Spleen (tissue), 11 donors: ENCODE data around the gene ZNF268. TPM values are rescaled to one million over a fixed set of nuclear protein-coding genes. Genes with fewer than 3 reads are reported as not detected.
"Not testable (repeated sequence)": the region's sequence is repeated elsewhere in the genome, so short reads cannot be mapped to it uniquely, and the experiment has no call there.

Experiments used
- DNase-seq: peaks from one replicate; pipeline ENCODE4 v3.0.0-alpha.2; 2020
- H3K27ac ChIP-seq, 8 donors: fragments of 200-600 bp; sonication (generic) in 7 of 8; 1 replicate in 4 of 8; 2 replicates in 4 of 8; pipeline versions ENCODE4 v1.5.0 to v1.8.0; 2016 to 2021; ENCODE audit warnings: inconsistent platforms in 4 of 8, mild to moderate bottlenecking in 4 of 8, moderate library complexity in 1 of 8
- H3K27me3 ChIP-seq, 7 donors: fragments of 200-600 bp; sonication (generic) in 6 of 7; replicated peaks in 1 of 7; 1 replicate in 4 of 7; 2 replicates in 3 of 7; pipeline versions ENCODE4 v1.5.0 to v1.8.0; 2016 to 2021; ENCODE audit warnings: inconsistent platforms in 3 of 7, mild to moderate bottlenecking in 1 of 7
- H3K36me3 ChIP-seq, 6 donors: fragments of 200-600 bp; sonication (generic) in 5 of 6; 1 replicate in 4 of 6; 2 replicates in 2 of 6; pipeline versions ENCODE4 v1.5.0 to v1.8.0; 2016 to 2021; ENCODE audit warnings: inconsistent platforms in 2 of 6
- H3K4me1 ChIP-seq, 6 donors: fragments of 200-600 bp; sonication (generic) in 5 of 6; 1 replicate in 3 of 6; 2 replicates in 3 of 6; pipeline versions ENCODE4 v1.5.0 to v1.8.0; 2016 to 2021; ENCODE audit warnings: inconsistent platforms in 3 of 6
- H3K4me3 ChIP-seq, 8 donors: fragments of 200-600 bp; sonication (generic) in 7 of 8; 1 replicate in 4 of 8; 2 replicates in 4 of 8; pipeline versions ENCODE4 v1.5.0 to v1.8.0; 2016 to 2021; ENCODE audit warnings: inconsistent platforms in 4 of 8, mild to moderate bottlenecking in 4 of 8, moderate library complexity in 2 of 8
- H3K9me3 ChIP-seq, 8 donors: fragments of 200-600 bp; sonication (generic) in 7 of 8; 1 replicate in 4 of 8; 2 replicates in 4 of 8; pipeline versions ENCODE4 v1.5.0 to v1.8.0; 2016 to 2021; ENCODE audit warnings: inconsistent platforms in 4 of 8
- POLR2A ChIP-seq, 3 donors: fragments of 450-650 bp; IDR thresholded peaks; one replicate each; pipeline ENCODE4 v1.5.1; 2017; ENCODE audit warnings: antibody characterized with exemption in 3 of 3, mild to moderate bottlenecking in 1 of 3
- POLR2AphosphoS5 ChIP-seq, 3 donors: sonication (generic); formaldehyde crosslinking; IDR thresholded peaks; one replicate each; pipeline ENCODE4 v1.5.1; 2017; ENCODE audit warnings: antibody characterized with exemption in 3 of 3
- WGBS, 5 donors: extraction: QIAGEN DNeasy Blood & Tissue Kit in 3 of 5; methylation state at CpG; one replicate each; pipeline versions ENCODE4 v1.1.5 to v1.1.7; 2013 to 2018; 5-methylcytosine and 5-hydroxymethylcytosine counted together
- intact Hi-C: fragments of 100-400 bp; cut with DNase I; formaldehyde crosslinking; loops from one replicate; pipeline ENCODE4 v1.15.0; 2023; ENCODE audit warnings: low total_unique reads
- polyA plus RNA-seq, 3 donors: library from polyadenylated mRNA; stranded (reverse); fragments of 200-250 nt; gene quantifications; one replicate each; pipeline ENCODE4 v1.2.1, GENCODE V29; 2013
- small RNA-seq, 4 donors: library from RNA; depleted of rRNA; stranded (forward); fragments of <200 nt; gene quantifications; one replicate each; pipeline ENCODE3, GENCODE V24; 2016
- total RNA-seq, 7 donors: library from RNA; depleted of rRNA in 3 of 7; stranded (reverse); fragments of >200 nt in 3 of 7; fragmentation: NEBNext Ultra II Directional in 4 of 7; extraction: Animal tissue kit (Norgen Biotek cat#: 25700) in 4 of 7; gene quantifications; one replicate each; pipeline versions ENCODE4 v1.1.0 to v1.2.1, GENCODE V29; 2016 to 2021
- TF ChIP-seq, protein P1 (sequence below), 11 experiments: fragments of 200-600 bp in 7 of 11; fragments of 450-650 bp in 4 of 11; sonication (generic) in 4 of 11; IDR thresholded peaks in 8 of 11; conservative IDR thresholded peaks in 3 of 11; 1 replicate in 7 of 11; 2 replicates in 4 of 11; pipeline versions ENCODE4 v1.4.0 to v1.8.0; 2016 to 2021; ENCODE audit warnings: antibody characterized with exemption in 11 of 11, inconsistent platforms in 4 of 11, mild to moderate bottlenecking in 1 of 11
- donor health status: healthy with polysubstance abuse.
- donor health status: DM: no; HTN: no; CAD: no; lungs with moderate emphysema.
- donor health status: DM: no; HTN: no; CAD: no.
- donor health status: Bipolar disorder and iron deficiency.
- donor health status: healthy.
- donor health status: DM: no; HTN: no; CAD: no.
- donor health status: DM: yes; HTN: yes; CAD: no.

The ZNF268 gene
- total and polyA plus RNA-seq, 10 donors, result 3.0 to 27.0 (median 21.1) TPM

DNA sequence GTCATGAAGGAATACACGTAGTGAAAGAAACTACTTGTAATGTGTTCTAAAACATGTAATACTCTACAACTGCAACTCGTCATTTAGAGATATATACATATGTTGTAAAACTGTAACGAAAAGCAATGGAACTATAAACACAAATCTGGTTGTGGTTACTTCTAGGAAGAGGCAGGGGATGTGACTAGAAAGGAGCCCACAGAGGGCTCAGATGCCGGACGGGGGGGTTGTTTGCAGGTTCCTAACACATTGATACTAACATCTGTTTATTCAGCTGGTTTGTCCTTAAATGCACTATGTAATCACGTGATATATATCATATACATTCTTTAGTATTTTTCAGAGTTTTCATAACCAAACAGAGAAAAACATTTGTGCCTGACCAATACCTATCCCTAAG is 70.4 kb downstream of the ZNF268 start:
- TF ChIP-seq POLR2AphosphoS5 (IDR thresholded peaks at IDR 0.05) (no peak), POLR2A (IDR thresholded peaks at IDR 0.05) (no peak)
- TF ChIP-seq, protein P1, sequence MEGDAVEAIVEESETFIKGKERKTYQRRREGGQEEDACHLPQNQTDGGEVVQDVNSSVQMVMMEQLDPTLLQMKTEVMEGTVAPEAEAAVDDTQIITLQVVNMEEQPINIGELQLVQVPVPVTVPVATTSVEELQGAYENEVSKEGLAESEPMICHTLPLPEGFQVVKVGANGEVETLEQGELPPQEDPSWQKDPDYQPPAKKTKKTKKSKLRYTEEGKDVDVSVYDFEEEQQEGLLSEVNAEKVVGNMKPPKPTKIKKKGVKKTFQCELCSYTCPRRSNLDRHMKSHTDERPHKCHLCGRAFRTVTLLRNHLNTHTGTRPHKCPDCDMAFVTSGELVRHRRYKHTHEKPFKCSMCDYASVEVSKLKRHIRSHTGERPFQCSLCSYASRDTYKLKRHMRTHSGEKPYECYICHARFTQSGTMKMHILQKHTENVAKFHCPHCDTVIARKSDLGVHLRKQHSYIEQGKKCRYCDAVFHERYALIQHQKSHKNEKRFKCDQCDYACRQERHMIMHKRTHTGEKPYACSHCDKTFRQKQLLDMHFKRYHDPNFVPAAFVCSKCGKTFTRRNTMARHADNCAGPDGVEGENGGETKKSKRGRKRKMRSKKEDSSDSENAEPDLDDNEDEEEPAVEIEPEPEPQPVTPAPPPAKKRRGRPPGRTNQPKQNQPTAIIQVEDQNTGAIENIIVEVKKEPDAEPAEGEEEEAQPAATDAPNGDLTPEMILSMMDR (IDR thresholded peaks at IDR 0.05 in 8 of 11, conservative IDR thresholded peaks at IDR 0.05 in 3 of 11), result no peak
- Histone ChIP-seq H3K9me3 (peaks cover 0 to 70% (median 26%) of the 10 kb centered on the region in 8 donors), H3K4me1 (no peaks in the 10 kb centered on the region), H3K27ac (no peak overlapping the region), H3K36me3 (no peaks in the 10 kb centered on the region), H3K27me3 (no peaks in the 10 kb centered on the region), H3K4me3 (no peak overlapping the region)
- 59 to 69% (median 63%) methylated on average over 6 of the region's 6 CpGs for WGBS, 5 donors
- intact Hi-C loops, result no loop called here
- no peak for DNase-seq

DNA sequence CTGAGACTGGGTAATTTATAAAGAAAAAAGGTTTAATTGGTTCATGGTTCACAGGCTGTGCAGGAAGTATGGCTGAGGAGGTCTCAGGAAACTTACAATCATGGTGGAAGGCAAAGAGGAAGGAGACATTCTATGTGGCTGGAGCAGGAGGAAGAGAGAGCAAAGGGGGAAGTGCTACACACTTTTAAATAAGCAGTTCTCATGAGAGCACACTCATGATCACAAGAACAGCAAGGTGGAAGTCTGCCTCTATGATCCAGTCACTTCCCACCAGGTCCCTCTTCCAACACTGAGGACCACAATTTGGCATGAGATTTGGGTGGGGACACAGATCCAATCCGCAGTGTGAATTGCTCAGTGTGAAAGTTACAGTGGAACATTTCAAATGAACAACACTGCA is 74.5 kb downstream of the ZNF268 start:
- H3K36me3 ChIP-seq, DNase-seq, H3K4me3 ChIP-seq, intact Hi-C loops, H3K27me3 ChIP-seq, H3K27ac ChIP-seq, H3K4me1 ChIP-seq: not testable (repeated sequence)
- peaks cover 0 to 71% (median 20%) of the 10 kb centered on the region in 8 donors for H3K9me3 ChIP-seq
- WGBS, 5 donors, result 15 to 44% (median 24%) methylated on average over 1 of the region's 1 CpG

DNA sequence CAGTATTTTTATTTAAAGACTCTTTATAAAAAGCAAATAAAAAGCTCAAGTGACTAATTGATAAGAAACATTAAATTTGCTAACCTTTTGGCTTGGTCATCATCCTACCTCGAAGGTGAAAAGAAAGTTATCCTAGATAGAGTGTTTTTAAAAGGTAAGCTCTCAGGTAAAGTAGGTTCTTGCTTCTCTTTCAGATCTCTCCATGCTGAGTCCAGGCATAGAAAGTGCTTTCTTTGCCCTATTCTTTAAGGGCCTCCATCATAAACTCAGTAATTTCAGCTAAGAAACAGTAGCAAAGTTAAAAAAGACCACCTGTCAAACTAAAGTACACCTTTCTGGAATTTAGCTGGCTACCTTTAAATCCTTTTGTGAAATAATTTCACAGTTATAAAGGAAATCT is 75.0 kb downstream of the ZNF268 start:
- 30 to 50% (median 40%) methylated on average over 1 of the region's 1 CpG for WGBS, 5 donors
- H3K36me3 ChIP-seq, result no peaks in the 10 kb centered on the region

DNA sequence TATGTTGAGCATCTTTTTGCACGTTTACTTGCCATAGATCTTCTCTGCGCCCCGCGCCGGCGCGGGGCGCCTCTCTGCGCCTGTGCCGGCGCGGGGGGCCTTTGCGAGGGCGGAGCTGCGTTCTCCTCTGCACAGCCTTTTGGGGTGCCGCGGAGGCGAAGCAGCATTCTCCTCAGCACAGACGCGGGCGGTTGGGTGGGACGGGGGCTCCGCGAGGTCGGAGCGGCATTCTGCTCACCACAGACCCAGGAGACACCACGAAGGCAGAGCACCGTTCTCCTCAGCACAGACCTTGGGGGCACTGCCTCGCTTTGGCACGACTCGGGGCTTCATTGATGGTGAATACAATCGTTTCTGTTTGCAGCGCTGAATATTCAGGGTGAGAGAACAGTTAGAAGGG is 82.9 kb downstream of the ZNF268 start:
- TF ChIP-seq, protein P1 (IDR thresholded peaks at IDR 0.05 in 8 of 11, conservative IDR thresholded peaks at IDR 0.05 in 3 of 11), result no peak
- TF ChIP-seq POLR2AphosphoS5 (IDR thresholded peaks at IDR 0.05) (no peak), POLR2A (IDR thresholded peaks at IDR 0.05) (no peak)
- H3K4me3 ChIP-seq, result no peak overlapping the region
- H3K36me3 ChIP-seq, result no peaks in the 10 kb centered on the region
- DNase-seq, result no peak
- no peaks in the 10 kb centered on the region for H3K27me3 ChIP-seq
- peaks cover 0 to 30% (median 0%) of the 10 kb centered on the region in 8 donors for H3K9me3 ChIP-seq
- no peak overlapping the region for H3K27ac ChIP-seq
- intact Hi-C loops, result no loop called here
- WGBS, 5 donors, result 79 to 88% (median 86%) methylated on average over 25 to 33 of the region's 33 CpGs
- H3K4me1 ChIP-seq, result no peaks in the 10 kb centered on the region

More for the DNA sequence above, 75.0 kb downstream of the ZNF268 start:
- no peak for DNase-seq
- no peak overlapping the region for H3K4me3 ChIP-seq
- no peaks in the 10 kb centered on the region for H3K27me3 ChIP-seq
- no peaks in the 10 kb centered on the region for H3K4me1 ChIP-seq
- intact Hi-C loops, result no loop called here
- TF ChIP-seq, protein P1 (IDR thresholded peaks at IDR 0.05 in 8 of 11, conservative IDR thresholded peaks at IDR 0.05 in 3 of 11), result no peak
- TF ChIP-seq POLR2AphosphoS5 (IDR thresholded peaks at IDR 0.05) (no peak), POLR2A (IDR thresholded peaks at IDR 0.05) (no peak)
- H3K27ac ChIP-seq, result no peak overlapping the region
- H3K9me3 ChIP-seq, result peaks cover 0 to 71% (median 20%) of the 10 kb centered on the region in 8 donors

Small RNAs within 50 kb of the gene (small RNA-seq; reads per million reads assigned to genes)
- gene RF00019, result 0 reads per million in 4 donors
- gene RNU6-717P, result 0 reads per million in 4 donors

Other genes starting within 250 kb of the ZNF268 start
- gene ZNF605, start 225.2 kb upstream of the ZNF268 start, total RNA-seq, result 10 to 100 TPM; 11.0 to 18.9 (median 12.5) TPM
- 1 to 10 TPM; 1.6 to 3.3 (median 1.9) TPM for gene ZNF605, start 225.2 kb upstream of the ZNF268 start, polyA plus RNA-seq
- gene ZNF26, start 195.1 kb upstream of the ZNF268 start, total RNA-seq, result 10 to 100 TPM; 13.2 to 28.7 (median 20.6) TPM
- 1 to 10 TPM; 4.0 to 6.1 (median 5.6) TPM for gene ZNF26, start 195.1 kb upstream of the ZNF268 start, polyA plus RNA-seq
- gene ZNF84, start 144.0 kb upstream of the ZNF268 start, total RNA-seq, result 10 to 100 TPM; 20.9 to 36.3 (median 31.6) TPM
- gene ZNF84, start 144.0 kb upstream of the ZNF268 start, polyA plus RNA-seq, result 10 to 100 TPM in 2 of 3 donors, 1 to 10 TPM in 1; 8.6 to 13.4 (median 11.2) TPM
- gene ZNF140, start 100.6 kb upstream of the ZNF268 start, total RNA-seq, result 10 to 100 TPM; 16.8 to 25.0 (median 18.2) TPM
- gene ZNF140, start 100.6 kb upstream of the ZNF268 start, polyA plus RNA-seq, result 10 to 100 TPM; 14.9 to 17.0 (median 15.6) TPM
- gene ZNF891, start 51.2 kb upstream of the ZNF268 start, total RNA-seq, result 1 to 10 TPM; 2.3 to 5.8 (median 3.2) TPM
- under 1 TPM; 0.37 to 0.96 (median 0.39) TPM for gene ZNF891, start 51.2 kb upstream of the ZNF268 start, polyA plus RNA-seq
- 10 to 100 TPM in 3 of 7 donors, 1 to 10 TPM in 4; 7.7 to 22.1 (median 9.3) TPM for gene ZNF10, start 50.9 kb upstream of the ZNF268 start, total RNA-seq
- 1 to 10 TPM; 3.3 to 4.9 (median 4.3) TPM for gene ZNF10, start 50.9 kb upstream of the ZNF268 start, polyA plus RNA-seq
- not detected for gene ANHX, start 54.4 kb downstream of the ZNF268 start, total RNA-seq
- not detected for gene ANHX, start 54.4 kb downstream of the ZNF268 start, polyA plus RNA-seq